ENCODE results near the gene MDH1.

Gene MDH1

GRCh38 chr2:63639344-63639743, 50.6 kb downstream of the MDH1 start:
- DNase-seq = no peak

DNA sequence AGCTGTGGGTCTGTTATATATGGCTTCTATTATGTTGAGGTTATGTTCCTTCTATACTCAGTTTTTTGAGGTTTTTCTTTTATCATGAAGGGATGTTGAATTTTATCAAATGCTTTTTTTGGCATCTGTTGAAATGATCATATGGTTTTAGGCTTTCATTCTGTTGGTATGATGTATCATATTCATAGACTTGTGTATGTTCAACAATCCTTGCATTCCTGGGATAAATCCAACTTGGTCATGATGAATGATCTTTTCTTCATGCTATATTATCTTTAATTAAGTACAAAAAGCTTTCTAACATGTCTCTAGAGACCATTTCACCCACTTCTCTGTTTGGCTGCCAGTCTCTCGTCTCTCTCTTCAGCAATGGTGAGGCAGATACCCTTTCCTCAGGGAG, 54.2 kb downstream of the MDH1 start:
- no peak for DNase-seq

DNA sequence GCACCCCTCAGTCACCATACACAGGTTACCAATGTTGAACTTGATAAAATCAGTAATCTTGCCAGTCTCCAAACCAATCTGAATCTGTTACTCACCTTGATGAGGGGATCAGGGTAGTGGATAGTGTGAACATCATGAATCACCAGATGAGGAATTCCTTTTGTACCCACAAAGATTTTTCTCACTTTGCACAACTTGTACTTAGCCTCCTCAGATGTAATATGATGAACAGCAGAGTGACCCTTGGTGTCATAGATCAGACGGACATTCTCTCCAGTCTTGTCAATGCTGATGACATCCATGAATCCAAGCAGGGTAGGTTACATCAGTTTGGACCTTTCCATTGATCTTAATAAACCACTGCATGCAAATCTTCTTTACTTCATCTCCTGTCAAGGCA, 54.7 kb downstream of the MDH1 start:
- no peak for DNase-seq

GRCh38 chr2:63648632-63649031, 59.9 kb downstream of the MDH1 start:
- DNase-seq = no peak

DNA sequence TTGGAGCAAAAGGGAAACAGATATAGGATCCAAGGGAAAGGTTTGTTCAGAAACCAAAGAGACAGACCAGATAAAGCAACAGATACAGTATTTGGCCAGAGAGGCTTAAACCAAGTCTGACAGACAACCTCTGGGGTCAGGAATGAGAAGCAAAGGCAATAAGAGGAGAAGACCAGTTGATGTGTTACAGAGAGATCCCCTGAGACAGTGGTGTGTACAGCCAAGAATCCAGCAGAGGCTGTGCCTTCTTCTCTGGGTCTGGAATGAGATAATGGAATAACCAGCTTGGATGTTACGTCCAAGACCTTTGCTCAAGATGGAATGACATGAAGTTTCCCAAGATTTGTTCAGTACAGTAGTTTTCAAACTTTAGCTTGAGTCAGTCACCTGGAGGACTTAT, 61.1 kb downstream of the MDH1 start:
- DNase-seq = no peak

GRCh38 chr2:63650756-63651155, 62.0 kb downstream of the MDH1 start:
- no peak for DNase-seq

DNA sequence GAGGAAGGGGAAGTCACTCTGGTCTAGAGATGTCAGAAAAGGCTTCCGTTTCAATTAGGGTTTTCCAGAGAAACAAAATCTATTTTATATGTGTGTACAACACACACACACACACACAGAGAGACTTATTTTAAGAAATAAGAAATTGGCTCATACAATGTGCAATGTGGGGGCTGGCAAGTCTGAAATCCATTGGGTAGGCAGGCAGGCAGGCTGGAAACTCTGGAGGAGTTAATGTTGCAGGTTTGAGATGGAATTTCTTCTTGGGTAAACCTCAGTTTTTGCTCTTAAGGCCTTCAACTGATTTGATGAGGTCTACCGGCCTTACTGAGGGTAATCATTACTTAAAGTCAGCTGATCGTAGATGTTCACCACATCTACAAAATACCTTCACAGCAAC, 62.6 kb downstream of the MDH1 start:
- DNase-seq = no peak

GRCh38 chr2:63651861-63652651, 63.3 kb downstream of the MDH1 start:
- no peak for DNase-seq

DNA sequence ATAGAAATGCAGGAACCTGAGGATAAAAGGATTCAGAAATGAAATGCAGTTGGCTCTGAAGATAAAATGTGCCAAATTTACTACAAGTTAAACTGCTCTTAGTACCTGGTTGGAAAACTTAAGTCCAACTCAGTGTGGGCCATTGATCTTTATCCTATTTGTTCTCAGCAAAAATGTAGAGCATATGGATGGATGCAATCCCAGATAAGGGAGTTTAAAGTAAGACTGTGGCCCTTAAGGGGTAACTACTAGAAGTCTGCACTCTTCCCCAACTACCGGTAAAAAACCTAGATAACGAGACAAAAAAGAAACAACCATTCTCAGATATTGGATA, 63.9 kb downstream of the MDH1 start:
- DNase-seq = no peak

DNA sequence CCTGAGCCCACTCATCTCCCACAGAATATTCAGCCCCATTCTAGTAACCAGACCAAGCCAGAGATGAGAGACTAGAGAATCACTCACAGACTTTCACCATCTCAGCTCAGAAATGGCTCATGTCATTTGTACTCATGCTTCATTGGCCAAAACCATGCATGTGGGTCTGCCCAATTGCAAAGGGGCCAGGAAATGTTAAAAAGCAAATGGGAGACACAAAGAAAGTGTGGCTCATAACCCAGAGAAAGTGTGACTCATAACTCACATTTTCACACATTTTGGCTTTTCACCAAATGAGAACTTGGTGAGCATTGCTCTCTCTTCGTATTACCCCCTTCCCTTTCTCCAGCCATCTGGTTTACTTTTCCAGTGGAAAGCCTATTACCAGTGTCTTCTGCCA, 66.2 kb downstream of the MDH1 start:
- DNase-seq = no peak
